MM.1S (cell line): ENCODE measurements around the gene GUCY1B1.

ENCODE experiments used
- DNase-seq: peaks from one replicate; pipeline ENCODE4 v3.0.0-alpha.2; 2015
- H2AFZ ChIP-seq: fragments of 300-600 bp; sonication (generic); 2 replicates; pipeline ENCODE4 v1.6.0; 2016; ENCODE audit warnings: antibody characterized with exemption, low read length
- H3F3A ChIP-seq: fragments of 300-600 bp; sonication (generic); 2 replicates; pipeline ENCODE4 v1.6.1; 2016; ENCODE audit warnings: mild to moderate bottlenecking, antibody characterized with exemption, low read length, moderate library complexity, mixed read lengths; ENCODE audit not compliant: insufficient read depth
- H3K27ac ChIP-seq: fragments of 300-600 bp; sonication (generic); 2 replicates; pipeline ENCODE4 v1.5.1; 2016; ENCODE audit warnings: mild to moderate bottlenecking, low read length
- H3K27me3 ChIP-seq: fragments of 300-600 bp; sonication (generic); replicated peaks from 2 replicates; pipeline ENCODE4 v1.6.0; 2016; ENCODE audit warnings: low read length; ENCODE audit not compliant: insufficient read depth
- H3K36me3 ChIP-seq: fragments of 300-600 bp; sonication (generic); replicated peaks from 2 replicates; pipeline ENCODE4 v1.6.1; 2016; ENCODE audit warnings: mild to moderate bottlenecking, low read length, mixed read lengths; ENCODE audit not compliant: insufficient read depth
- H3K4me1 ChIP-seq: fragments of 300-600 bp; sonication (generic); 2 replicates; pipeline ENCODE4 v1.6.1; 2016; ENCODE audit warnings: low read length, mixed read lengths
- H3K4me2 ChIP-seq: fragments of 300-600 bp; sonication (generic); 2 replicates; pipeline ENCODE4 v1.6.0; 2016; ENCODE audit warnings: low read depth, low read length
- H3K4me3 ChIP-seq: fragments of 300-600 bp; sonication (generic); 2 replicates; pipeline ENCODE4 v1.5.1; 2016; ENCODE audit warnings: low read length, mixed read lengths
- H3K79me2 ChIP-seq: fragments of 300-600 bp; sonication (generic); 2 replicates; pipeline ENCODE4 v1.6.1; 2016; ENCODE audit warnings: mixed run types, low read length, mixed read lengths
- H3K9ac ChIP-seq: fragments of 300-600 bp; sonication (generic); 2 replicates; pipeline ENCODE4 v1.6.1; 2016; ENCODE audit warnings: low read length, mixed read lengths
- H3K9me2 ChIP-seq: fragments of 300-600 bp; sonication (generic); replicated peaks from 2 replicates; pipeline ENCODE4 v1.6.1; 2016; ENCODE audit warnings: mild to moderate bottlenecking, low read length, mixed read lengths; ENCODE audit not compliant: insufficient read depth
- H3K9me3 ChIP-seq: fragments of 300-600 bp; sonication (generic); replicated peaks from 2 replicates; pipeline ENCODE4 v1.6.1; 2016; ENCODE audit warnings: mild to moderate bottlenecking, low read length, mixed read lengths; ENCODE audit not compliant: insufficient read depth
- H4K20me1 ChIP-seq: fragments of 300-600 bp; sonication (generic); 2 replicates; pipeline ENCODE4 v1.6.1; 2016; ENCODE audit warnings: mild to moderate bottlenecking, low read length, moderate library complexity, mixed read lengths; ENCODE audit not compliant: insufficient read depth
- CTCF ChIP-seq: fragments of 300-600 bp; sonication (generic); IDR thresholded peaks from 2 replicates; pipeline ENCODE4 v1.5.1; 2016; ENCODE audit warnings: antibody characterized with exemption, low read length, mixed read lengths
- EZH2 ChIP-seq: fragments of 300-600 bp; sonication (generic); optimal IDR thresholded peaks from 2 replicates; pipeline ENCODE3; 2017; ENCODE audit warnings: low read depth, mild to moderate bottlenecking, antibody characterized with exemption, low read length, mixed read lengths
- EZH2phosphoT487 ChIP-seq: fragments of 300-600 bp; sonication (generic); IDR thresholded peaks from 2 replicates; pipeline ENCODE4 v1.6.1; 2018; ENCODE audit warnings: antibody characterized with exemption, low read length

Gene GUCY1B1

GRCh38 chr4:155712846-155713245 is 46.0 kb upstream of the GUCY1B1 start:
- H3K27ac ChIP-seq, result no peak overlapping the region

GRCh38 chr4:155713911-155714310 is 44.9 kb upstream of the GUCY1B1 start:
- H3K36me3 ChIP-seq, result no peaks in the 10 kb centered on the region; the same call in 1 of the 2 replicates
- H3K4me2 ChIP-seq, result no peak overlapping the region
- no peak for DNase-seq
- H3K4me3 ChIP-seq, result no peak overlapping the region
- H3K9me2 ChIP-seq, result no peaks in the 10 kb centered on the region
- H3K27me3 ChIP-seq, result no peaks in the 10 kb centered on the region
- H3F3A ChIP-seq, result no peaks in the 10 kb centered on the region
- TF ChIP-seq EZH2 (no peak), EZH2phosphoT487 (no peak)
- H3K9me3 ChIP-seq, result no peaks in the 10 kb centered on the region
- no peak overlapping the region for H3K27ac ChIP-seq
- H3K4me1 ChIP-seq, result no peaks in the 10 kb centered on the region
- no peak overlapping the region for H3K9ac ChIP-seq
- H3K79me2 ChIP-seq, result no peaks in the 10 kb centered on the region
- H2AFZ ChIP-seq, result no peak overlapping the region
- H4K20me1 ChIP-seq, result no peaks in the 10 kb centered on the region

More at GRCh38 chr4:155712846-155713245, 46.0 kb upstream of the GUCY1B1 start:
- no peaks in the 10 kb centered on the region for H3K9me2 ChIP-seq
- H2AFZ ChIP-seq, result no peak overlapping the region
- H3F3A ChIP-seq, result no peaks in the 10 kb centered on the region
- no peak overlapping the region for H3K9ac ChIP-seq
- no peaks in the 10 kb centered on the region for H3K4me1 ChIP-seq
- H3K4me2 ChIP-seq, result no peak overlapping the region
- H3K27me3 ChIP-seq, result no peaks in the 10 kb centered on the region
- H4K20me1 ChIP-seq, result no peaks in the 10 kb centered on the region
- TF ChIP-seq EZH2phosphoT487, result no peak
- TF ChIP-seq CTCF, result no peak
- TF ChIP-seq EZH2, result no peak
- no peak overlapping the region for H3K4me3 ChIP-seq
- no peaks in the 10 kb centered on the region for H3K79me2 ChIP-seq
- H3K9me3 ChIP-seq, result no peaks in the 10 kb centered on the region
- DNase-seq, result no peak
- no peaks in the 10 kb centered on the region; the same call in 1 of the 2 replicates for H3K36me3 ChIP-seq

DNA sequence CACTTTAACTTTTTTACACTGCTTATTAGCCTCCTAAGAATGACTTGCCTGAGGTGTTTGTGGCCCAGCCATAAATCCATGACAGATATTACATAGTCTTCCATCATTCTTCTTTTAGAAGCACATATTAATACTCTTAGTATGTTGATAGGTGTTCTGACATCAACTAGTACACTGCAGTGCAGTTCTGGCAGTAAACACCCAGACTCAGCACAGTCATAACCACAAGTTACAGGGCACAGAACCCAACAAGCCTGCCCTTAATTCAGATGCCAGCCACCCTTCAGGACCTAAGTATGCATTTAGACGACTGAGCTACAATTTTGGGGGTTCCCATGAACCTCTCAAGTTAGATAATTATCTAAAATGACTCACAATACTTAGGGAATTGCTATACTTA is 36.5 kb upstream of the GUCY1B1 start:
- no peak for DNase-seq
- H3K27ac ChIP-seq, result no peak overlapping the region
- no peaks in the 10 kb centered on the region for H3F3A ChIP-seq
- no peaks in the 10 kb centered on the region for H3K4me1 ChIP-seq
- no peaks in the 10 kb centered on the region for H3K27me3 ChIP-seq
- H2AFZ ChIP-seq, result no peak overlapping the region
- no peak overlapping the region for H3K4me2 ChIP-seq
- no peaks in the 10 kb centered on the region for H3K9me3 ChIP-seq
- no peaks in the 10 kb centered on the region; the same call in 1 of the 2 replicates for H3K36me3 ChIP-seq
- no peak for TF ChIP-seq EZH2phosphoT487
- no peak for TF ChIP-seq EZH2
- H3K9me2 ChIP-seq, result no peaks in the 10 kb centered on the region
- H4K20me1 ChIP-seq, result no peaks in the 10 kb centered on the region
- H3K79me2 ChIP-seq, result no peaks in the 10 kb centered on the region
- H3K4me3 ChIP-seq, result no peak overlapping the region
- no peak overlapping the region for H3K9ac ChIP-seq

- Histone ChIP-seq H3K9me3 (no peaks in the 10 kb centered on the region), H3K4me1 (no peaks in the 10 kb centered on the region), H3K36me3 (no peaks in the 10 kb centered on the region; the same call in 1 of the 2 replicates), H3K9me2 (no peaks in the 10 kb centered on the region), H3K79me2 (no peaks in the 10 kb centered on the region), H2AFZ (no peak overlapping the region), H4K20me1 (no peaks in the 10 kb centered on the region), H3F3A (no peaks in the 10 kb centered on the region), H3K4me3 (no peak overlapping the region), H3K9ac (no peak overlapping the region), H3K27ac (no peak overlapping the region), H3K4me2 (no peak overlapping the region), H3K27me3 (no peaks in the 10 kb centered on the region)
- TF ChIP-seq EZH2 (no peak), EZH2phosphoT487 (no peak), CTCF (no peak)
- no peak for DNase-seq
Observed at GRCh38 chr4:155722816-155723499, 35.9 kb upstream of the GUCY1B1 start.
